ENCODE data around the gene TLE2. TPM values are rescaled to one million over a fixed set of nuclear protein-coding genes. Genes with fewer than 3 reads are reported as not detected.

The TLE2 gene
- total RNA-seq, 2 donors from 2014 or later: 34.5 to 45.2 TPM

DNA sequence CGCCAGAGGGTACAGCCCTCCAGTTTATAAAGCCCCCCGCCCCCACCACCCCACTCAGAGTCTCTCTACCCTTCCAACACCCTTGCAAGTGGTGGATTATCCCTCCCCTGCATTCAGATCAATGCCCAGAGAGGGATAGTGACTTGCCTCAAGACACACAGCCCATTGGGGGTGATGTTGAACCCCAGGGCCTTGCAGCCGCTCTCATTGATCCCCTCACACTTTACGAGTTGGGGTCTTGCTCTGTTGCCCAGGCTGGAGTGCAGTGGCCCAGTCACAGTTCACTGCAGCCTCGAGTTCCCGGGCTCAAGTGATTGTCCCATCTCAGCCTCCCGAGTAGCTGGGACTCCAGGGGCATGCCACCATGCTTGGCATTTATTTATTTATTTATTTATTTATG, 11.2 kb downstream of the TLE2 start:
- ATAC-seq (no peak), DNase-seq (no peak)
- 97 to 99% methylated on average over 6 to 7 of the region's 7 CpGs for WGBS, 2 donors
- intact Hi-C loops (cut with DNase I): no loop called here
- Histone ChIP-seq H3K27me3 (no peaks in the 10 kb centered on the region), H3K36me3 (replicated peaks in 1 of 2; ENCODE audit: insufficient read depth in 1 of 2, low read depth in 2 of 2) (no peaks in the 10 kb centered on the region), H3K4me1 (peaks cover 11% of the 10 kb centered on the region), H3K27ac (no peak overlapping the region), H3K4me3 (no peak overlapping the region), H3K9me3 (no peaks in the 10 kb centered on the region)
- no peak for TF ChIP-seq CTCF (IDR thresholded peaks at IDR 0.05)

GRCh38 chr19:3015126-3016057, 13.7 kb downstream of the TLE2 start:
- Histone ChIP-seq H3K27me3 (no peaks in the 10 kb centered on the region), H3K27ac (no peak overlapping the region), H3K36me3 (replicated peaks in 1 of 2; ENCODE audit: insufficient read depth in 1 of 2, low read depth in 2 of 2) (no peaks in the 10 kb centered on the region), H3K9me3 (no peaks in the 10 kb centered on the region), H3K4me3 (no peak overlapping the region), H3K4me1 (peaks cover 14% of the 10 kb centered on the region)
- ATAC-seq (no peak), DNase-seq (no peak)
- intact Hi-C loops (cut with DNase I): no loop called here
- TF ChIP-seq CTCF (IDR thresholded peaks at IDR 0.05): no peak
- TF ChIP-seq POLR2A (IDR thresholded peaks at IDR 0.05): no peak
- WGBS, 2 donors: 88 to 95% methylated on average over 22 of the region's 22 CpGs

GRCh38 chr19:3014135-3014534, 14.9 kb downstream of the TLE2 start:
- Histone ChIP-seq H3K4me3 (no peak overlapping the region), H3K27ac (peak overlapping the region in 1 of 4 donors; percentile 38), H3K36me3 (replicated peaks in 1 of 2; ENCODE audit: insufficient read depth in 1 of 2, low read depth in 2 of 2) (no peaks in the 10 kb centered on the region), H3K4me1 (peaks cover 14% of the 10 kb centered on the region), H3K9me3 (no peaks in the 10 kb centered on the region), H3K27me3 (no peaks in the 10 kb centered on the region)
- intact Hi-C loops (cut with DNase I): no loop called here
- TF ChIP-seq CTCF (IDR thresholded peaks at IDR 0.05) (no peak), POLR2A (IDR thresholded peaks at IDR 0.05) (no peak)
- ATAC-seq: no peak
- 95% methylated on average over 4 to 8 of the region's 8 CpGs for WGBS, 2 donors
- no peak for DNase-seq

GRCh38 chr19:3013263-3013725, 15.8 kb downstream of the TLE2 start:
- DNase-seq (peak in 2 of 4 donors; percentile 29 to 41), ATAC-seq (peak; percentile 72)

More at GRCh38 chr19:3013263-3013725, 15.8 kb downstream of the TLE2 start:
- no peaks in the 10 kb centered on the region for H3K27me3 ChIP-seq
- H3K4me3 ChIP-seq: no peak overlapping the region
- TF ChIP-seq CTCF (IDR thresholded peaks at IDR 0.05): no peak
- no peak for TF ChIP-seq POLR2A (IDR thresholded peaks at IDR 0.05)
- no peaks in the 10 kb centered on the region for H3K36me3 ChIP-seq (replicated peaks in 1 of 2; ENCODE audit: insufficient read depth in 1 of 2, low read depth in 2 of 2)
- intact Hi-C loops (cut with DNase I): no loop called here
- peaks cover 14% of the 10 kb centered on the region for H3K4me1 ChIP-seq
- peak overlapping the region in 3 of 4 donors; percentile 38 to 58 (median 43) for H3K27ac ChIP-seq
- H3K9me3 ChIP-seq: no peaks in the 10 kb centered on the region
- 15 to 30% methylated on average over 7 of the region's 7 CpGs for WGBS, 2 donors
